Epithelial cell of esophagus (primary cell): ENCODE results near the gene EHMT2.
"Not testable (repeated sequence)": the region's sequence is repeated elsewhere in the genome, so short reads cannot be mapped to it uniquely, and the experiment has no call there.

Source experiments
- DNase-seq: peaks from one replicate; pipeline ENCODE4 v3.0.0; 2010; ENCODE audit warnings: low read depth
- H3K4me3 ChIP-seq: 2 replicates; pipeline ENCODE4 v1.5.1; 2011; ENCODE audit warnings: mild to moderate bottlenecking, low read length, control low read depth
- TF ChIP-seq, protein P1 (sequence below): IDR thresholded peaks from 2 replicates; pipeline ENCODE4 v1.5.1; 2011; ENCODE audit warnings: low read depth, mild to moderate bottlenecking, low read length, control low read depth, inconsistent platforms; ENCODE audit not compliant: insufficient read depth; ENCODE audit errors: missing control alignments

The EHMT2 gene

GRCh38 chr6:31851485-31851832, 46.0 kb downstream of the EHMT2 start:
- TF ChIP-seq, protein P1, sequence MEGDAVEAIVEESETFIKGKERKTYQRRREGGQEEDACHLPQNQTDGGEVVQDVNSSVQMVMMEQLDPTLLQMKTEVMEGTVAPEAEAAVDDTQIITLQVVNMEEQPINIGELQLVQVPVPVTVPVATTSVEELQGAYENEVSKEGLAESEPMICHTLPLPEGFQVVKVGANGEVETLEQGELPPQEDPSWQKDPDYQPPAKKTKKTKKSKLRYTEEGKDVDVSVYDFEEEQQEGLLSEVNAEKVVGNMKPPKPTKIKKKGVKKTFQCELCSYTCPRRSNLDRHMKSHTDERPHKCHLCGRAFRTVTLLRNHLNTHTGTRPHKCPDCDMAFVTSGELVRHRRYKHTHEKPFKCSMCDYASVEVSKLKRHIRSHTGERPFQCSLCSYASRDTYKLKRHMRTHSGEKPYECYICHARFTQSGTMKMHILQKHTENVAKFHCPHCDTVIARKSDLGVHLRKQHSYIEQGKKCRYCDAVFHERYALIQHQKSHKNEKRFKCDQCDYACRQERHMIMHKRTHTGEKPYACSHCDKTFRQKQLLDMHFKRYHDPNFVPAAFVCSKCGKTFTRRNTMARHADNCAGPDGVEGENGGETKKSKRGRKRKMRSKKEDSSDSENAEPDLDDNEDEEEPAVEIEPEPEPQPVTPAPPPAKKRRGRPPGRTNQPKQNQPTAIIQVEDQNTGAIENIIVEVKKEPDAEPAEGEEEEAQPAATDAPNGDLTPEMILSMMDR: no peak
- no peak for DNase-seq
- H3K4me3 ChIP-seq: no peak overlapping the region

DNA sequence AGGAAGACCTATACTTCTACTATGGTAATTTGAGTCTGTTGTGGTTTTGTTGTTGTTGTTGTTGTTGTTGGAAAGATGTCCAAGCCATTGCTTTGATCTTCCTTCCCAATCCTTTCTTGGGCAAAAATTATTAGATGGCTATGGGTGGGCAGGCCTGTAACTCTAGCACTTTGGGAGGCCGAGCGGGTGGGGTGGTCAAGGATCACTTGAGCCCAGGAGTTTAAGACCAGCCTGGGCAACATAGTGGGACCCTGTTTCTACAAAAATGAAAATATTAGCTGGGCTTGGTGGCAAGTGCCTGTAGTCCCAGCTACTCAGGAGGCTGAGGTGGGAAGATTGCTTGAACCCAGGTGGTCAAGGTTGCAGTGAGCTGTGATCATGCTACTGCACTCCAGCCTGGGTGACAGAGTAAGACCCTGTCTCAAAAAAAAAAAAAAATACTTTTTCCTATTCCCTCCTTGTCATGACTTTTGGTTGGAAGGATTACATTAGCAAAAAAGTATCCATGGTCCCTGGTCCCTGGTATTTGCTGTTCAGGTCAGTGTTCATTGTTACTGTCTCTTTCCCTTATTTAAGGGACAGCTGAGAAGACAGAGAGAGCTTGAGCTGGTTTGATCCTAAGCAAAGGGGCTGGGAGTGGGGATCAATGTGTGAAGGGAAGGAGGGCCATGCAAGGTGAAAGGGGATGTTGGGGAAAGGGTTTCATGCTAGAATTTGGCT, 46.6 kb downstream of the EHMT2 start:
- TF ChIP-seq, protein P1: no peak
- H3K4me3 ChIP-seq: no peak overlapping the region
- DNase-seq: no peak

DNA sequence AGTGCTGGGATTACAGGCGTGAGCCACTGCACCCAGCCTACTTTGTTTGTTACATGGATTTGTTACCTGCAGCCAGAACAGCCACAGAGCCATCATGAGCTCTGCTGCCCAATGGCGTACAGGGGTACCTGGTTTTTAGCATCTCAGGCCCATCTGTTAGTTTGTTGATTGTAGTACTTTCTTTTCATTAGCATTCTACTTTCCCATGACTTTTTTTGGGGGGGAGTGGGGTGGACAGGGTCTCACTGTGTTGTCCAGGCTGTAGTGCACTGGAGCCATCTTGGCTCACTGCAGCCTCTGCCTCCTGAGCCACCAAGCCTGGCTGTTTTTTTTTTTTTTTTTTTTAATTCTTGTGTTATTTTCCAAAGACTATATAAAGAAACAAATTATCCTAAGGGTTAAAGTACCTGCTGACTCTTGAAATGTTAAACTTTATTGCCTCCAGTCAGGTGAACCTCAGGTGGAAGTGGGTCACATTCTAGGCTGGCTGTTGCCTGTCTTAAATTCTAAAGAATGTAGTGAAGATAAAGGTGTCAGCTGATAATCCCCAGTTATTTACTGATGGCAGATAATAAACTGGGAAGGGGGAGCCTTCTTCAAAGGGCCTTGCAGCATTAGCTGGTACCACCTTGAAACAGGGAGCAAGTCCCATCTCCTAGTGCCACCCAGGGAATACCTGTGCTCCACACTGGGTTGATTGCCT, 50.1 kb downstream of the EHMT2 start:
- H3K4me3 ChIP-seq: no peak overlapping the region
- TF ChIP-seq, protein P1: no peak
- no peak for DNase-seq

- TF ChIP-seq, protein P1: no peak
- no peak for DNase-seq
- H3K4me3 ChIP-seq: no peak overlapping the region
These were observed 53.0 kb downstream of the EHMT2 start for GRCh38 chr6:31844507-31844906.

DNA sequence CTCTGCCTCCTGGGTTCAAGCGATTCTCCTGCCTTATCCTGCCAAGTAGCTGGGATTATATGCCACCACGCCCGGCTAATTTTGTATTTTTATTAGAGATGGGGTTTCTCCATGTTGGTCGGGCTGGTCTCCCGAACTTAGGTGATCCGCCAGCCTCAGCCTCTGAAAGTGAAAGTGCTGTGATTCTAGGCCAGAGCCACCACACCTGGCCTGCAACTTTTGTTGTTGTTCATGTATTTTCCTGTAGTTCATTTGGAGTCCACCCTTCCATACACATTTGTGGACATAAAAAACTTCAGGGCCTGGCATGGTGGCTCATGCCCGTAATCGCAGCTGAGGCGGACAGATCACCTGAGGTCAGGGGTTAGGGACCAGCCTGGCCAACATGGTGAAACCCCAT, 55.4 kb downstream of the EHMT2 start:
- no peak overlapping the region for H3K4me3 ChIP-seq
- TF ChIP-seq, protein P1: no peak
- no peak for DNase-seq

GRCh38 chr6:31839779-31840126, 57.7 kb downstream of the EHMT2 start:
- not testable (repeated sequence) for DNase-seq, H3K4me3 ChIP-seq

GRCh38 chr6:31838968-31839367, 58.5 kb downstream of the EHMT2 start:
- H3K4me3 ChIP-seq: no peak overlapping the region
- TF ChIP-seq, protein P1: no peak
- no peak for DNase-seq

- DNase-seq, H3K4me3 ChIP-seq: not testable (repeated sequence)
These were observed 59.4 kb downstream of the EHMT2 start for GRCh38 chr6:31838114-31838553.
